Heart left ventricle (tissue), 13 donors: Measurements from ENCODE around the gene YJEFN3.

Source experiments
- CTCF ChIP-seq, 12 donors: fragments of 200-600 bp; sonication (generic) in 4 of 12; IDR thresholded peaks; one replicate each; pipeline versions ENCODE4 v1.5.0 to v1.8.0; 2018 to 2022; ENCODE audit warnings: antibody characterized with exemption in 12 of 12, mild to moderate bottlenecking in 5 of 12
- POLR2A ChIP-seq, 2 donors: fragments of 450-650 bp; IDR thresholded peaks; one replicate each; pipeline ENCODE4 v1.6.1; 2017; ENCODE audit warnings: antibody characterized with exemption in 2 of 2, mild to moderate bottlenecking in 2 of 2, moderate library complexity in 2 of 2
- donor health status: ischemic (EF 13 %, LVEDD 7.1; RV severe dilation, severe dysfunction).
- donor health status: DM: no; HTN: yes; CAD: no.
- donor health status: DM: no; HTN: no; CAD: no.
- donor health status: ischemic (EF 25% LVEDD 6.9; RV normal size, moderate dysfunction).
- donor health status: ischemic (EF 25% LVEDD 5.7; RV mildly dilated, moderate dysfunction).
- donor health status: ischemic (EF 35%, LVEDD 5.7; RV mildly dilated, moderate dysfunction).
- donor health status: nonischemic (EF 11% LVEDD 7.7; RV severe dilation, severe dysfunction).
- donor health status: DM: yes; HTN: yes; CAD: no.
- donor health status: PGD.
- donor health status: ischemic (EF 29% LVEDD 5.4; RV normal size, mild dysfunction).
- donor health status: nonischemic (EF 23%, LVEDD 6.1; RV moderate dilation, normal function).

- TF ChIP-seq CTCF (IDR thresholded peaks at IDR 0.05), result no peak
- TF ChIP-seq POLR2A (IDR thresholded peaks at IDR 0.05), result no peak
These were observed 21.2 kb downstream of the YJEFN3 start for GRCh38 chr19:19549804-19550464.
